AG04449 (cell line): Measurements from ENCODE around the gene ZNF622.
"Not testable (repeated sequence)": the region's sequence is repeated elsewhere in the genome, so short reads cannot be mapped to it uniquely, and the experiment has no call there.

Source experiments
- CTCF ChIA-PET: fragments of 350-600 bp; formaldehyde crosslinking; extraction: SDS; loops from one replicate; lab custom pipeline; 2021; ENCODE audit warnings: antibody characterized with exemption; lab: Yijun Ruan, JAX
- POLR2A ChIA-PET: fragments of 400-600, 350-600 bp; formaldehyde crosslinking; extraction: SDS; loops from one replicate; lab custom pipeline; 2020; ENCODE audit warnings: antibody characterized with exemption, inconsistent platforms; lab: Yijun Ruan, JAX
- DNase-seq: peaks from one replicate; pipeline ENCODE4 v3.0.0-alpha.2; 2010; ENCODE audit warnings: low read depth, low spot score
- H3K4me3 ChIP-seq: 2 replicates; pipeline ENCODE4 v1.5.1; 2011; ENCODE audit warnings: low read depth, mild to moderate bottlenecking, control low read depth, low read length
- TF ChIP-seq, protein P1 (sequence below): IDR thresholded peaks from one replicate; pipeline ENCODE4 v1.5.1; 2011; ENCODE audit warnings: mild to moderate bottlenecking, moderate library complexity, low read length, control low read depth, inconsistent platforms; ENCODE audit not compliant: insufficient read depth; ENCODE audit errors: missing control alignments

ZNF622 gene

DNA sequence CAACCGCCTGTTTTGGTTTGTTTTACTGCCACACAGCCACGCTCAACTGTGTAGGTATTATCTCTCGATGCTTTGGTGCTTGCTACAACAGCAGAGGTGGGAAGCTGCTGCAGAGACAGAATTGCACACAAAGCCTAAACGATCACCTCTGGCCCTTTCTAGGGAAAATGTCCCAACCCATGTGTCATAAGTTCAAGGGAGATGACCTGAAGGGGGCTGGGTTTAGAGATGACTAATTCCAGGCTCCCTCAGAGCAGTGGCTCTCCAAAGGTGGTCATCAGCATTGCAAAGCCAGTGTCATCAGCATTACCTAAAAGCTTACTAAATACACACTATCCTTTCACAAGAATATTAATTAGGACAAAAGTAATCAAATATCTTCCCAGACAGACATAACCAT is 10.9 kb downstream of the ZNF622 start:
- CTCF ChIA-PET, result interaction anchor here (0.6 to 8.0 kb wide), 7 partner anchors 10 to 298 kb away, joined by 3 to 119 read pairs (median 12); no protein-coding TSS in a partner anchor
- POLR2A ChIA-PET, result no interaction called here
- H3K4me3 ChIP-seq, result no peak overlapping the region
- DNase-seq, result no peak
- TF ChIP-seq, protein P1, sequence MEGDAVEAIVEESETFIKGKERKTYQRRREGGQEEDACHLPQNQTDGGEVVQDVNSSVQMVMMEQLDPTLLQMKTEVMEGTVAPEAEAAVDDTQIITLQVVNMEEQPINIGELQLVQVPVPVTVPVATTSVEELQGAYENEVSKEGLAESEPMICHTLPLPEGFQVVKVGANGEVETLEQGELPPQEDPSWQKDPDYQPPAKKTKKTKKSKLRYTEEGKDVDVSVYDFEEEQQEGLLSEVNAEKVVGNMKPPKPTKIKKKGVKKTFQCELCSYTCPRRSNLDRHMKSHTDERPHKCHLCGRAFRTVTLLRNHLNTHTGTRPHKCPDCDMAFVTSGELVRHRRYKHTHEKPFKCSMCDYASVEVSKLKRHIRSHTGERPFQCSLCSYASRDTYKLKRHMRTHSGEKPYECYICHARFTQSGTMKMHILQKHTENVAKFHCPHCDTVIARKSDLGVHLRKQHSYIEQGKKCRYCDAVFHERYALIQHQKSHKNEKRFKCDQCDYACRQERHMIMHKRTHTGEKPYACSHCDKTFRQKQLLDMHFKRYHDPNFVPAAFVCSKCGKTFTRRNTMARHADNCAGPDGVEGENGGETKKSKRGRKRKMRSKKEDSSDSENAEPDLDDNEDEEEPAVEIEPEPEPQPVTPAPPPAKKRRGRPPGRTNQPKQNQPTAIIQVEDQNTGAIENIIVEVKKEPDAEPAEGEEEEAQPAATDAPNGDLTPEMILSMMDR, result no peak

DNA sequence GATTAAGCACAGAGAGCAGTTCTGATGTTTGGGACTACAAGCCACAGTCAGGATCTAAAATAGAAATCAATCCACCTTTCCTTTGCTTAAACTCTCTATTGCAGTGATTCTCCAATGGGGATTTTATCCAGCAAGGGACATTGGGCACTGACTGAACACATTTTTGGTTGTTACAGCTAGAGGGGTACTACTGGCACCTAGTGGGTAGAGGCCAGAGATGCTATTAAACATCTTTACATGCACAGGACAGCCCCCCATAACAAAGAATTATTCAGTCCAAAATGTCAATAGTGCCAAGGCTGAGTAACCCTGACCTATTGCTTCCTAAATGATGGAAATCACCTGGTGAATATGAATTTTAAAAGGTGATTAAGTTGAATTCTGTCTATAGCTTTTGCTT is 12.0 kb downstream of the ZNF622 start:
- H3K4me3 ChIP-seq, result no peak overlapping the region
- TF ChIP-seq, protein P1, result no peak
- CTCF ChIA-PET, result interaction anchor here (0.7 to 8.0 kb wide), 4 partner anchors 9 to 293 kb away, joined by 3 to 119 read pairs (median 52); no protein-coding TSS in a partner anchor
- POLR2A ChIA-PET, result no interaction called here
- DNase-seq, result no peak

DNA sequence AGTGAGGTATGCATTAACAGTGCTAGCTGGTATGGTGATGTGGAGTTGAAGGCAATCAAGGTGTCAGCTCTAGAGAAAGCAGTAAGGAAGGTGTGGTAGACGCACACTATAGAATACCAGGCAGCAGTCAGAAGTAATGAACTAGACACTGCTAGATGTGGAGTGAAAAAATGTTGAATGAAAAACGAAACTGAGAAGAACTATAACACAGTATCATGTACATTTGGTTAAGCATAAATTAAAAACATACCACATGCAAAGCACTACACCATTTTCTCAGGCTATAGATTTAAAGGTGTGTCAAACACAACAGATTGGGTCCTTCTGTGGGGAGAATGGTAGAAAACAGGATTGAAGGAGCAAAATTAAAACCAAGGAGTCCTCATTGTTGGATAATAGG is 15.4 kb downstream of the ZNF622 start:
- no peak overlapping the region for H3K4me3 ChIP-seq
- DNase-seq, result no peak
- TF ChIP-seq, protein P1, result no peak
- CTCF ChIA-PET, result no interaction called here
- POLR2A ChIA-PET, result no interaction called here

DNA sequence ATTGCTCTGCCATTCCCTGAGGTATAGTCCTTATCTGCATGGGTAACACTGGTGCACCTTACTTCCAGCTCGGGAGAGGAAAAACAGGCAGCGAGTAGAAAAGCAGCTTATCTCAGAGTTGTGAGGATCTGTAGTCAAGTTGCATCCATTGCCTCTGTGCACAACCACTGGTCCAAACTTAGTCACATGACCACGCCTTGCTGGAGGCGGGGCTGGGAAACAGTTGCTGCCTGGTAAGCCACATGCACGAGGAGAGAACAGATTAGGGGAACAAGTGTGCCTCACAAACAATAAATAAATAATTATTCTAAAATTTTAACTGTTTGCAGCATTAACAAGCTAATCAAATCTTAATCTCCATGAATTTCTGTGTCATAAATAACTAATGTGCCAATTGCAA is 18.6 kb downstream of the ZNF622 start:
- ChIA-PET CTCF (interaction anchor here (0.6 to 9.6 kb wide), 3 partner anchors 9 to 286 kb away, joined by 3 to 100 read pairs (median 6); no protein-coding TSS in a partner anchor), POLR2A (interaction anchor here (1.4 kb wide), 1 partner anchor 9 kb away, joined by 6 read pairs; no protein-coding TSS in a partner anchor)

DNA sequence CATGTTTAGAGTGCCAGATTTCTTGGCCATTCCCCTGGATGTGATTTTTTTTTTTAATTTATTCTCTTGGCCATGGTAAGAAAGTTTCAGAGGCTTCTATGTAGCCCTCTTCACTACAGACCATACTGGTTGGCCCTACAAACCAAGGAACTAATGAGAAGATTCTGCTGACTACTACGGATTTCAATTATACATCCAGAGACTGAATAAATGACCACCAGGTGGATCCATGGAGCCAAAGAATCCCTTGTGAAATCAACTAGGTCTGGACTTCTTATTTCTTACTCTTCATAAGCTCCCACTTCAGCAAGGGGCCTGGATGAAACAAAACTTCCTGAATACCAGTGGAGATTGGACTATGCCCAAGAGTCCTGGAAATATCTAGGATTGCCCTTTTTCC is 27.6 kb downstream of the ZNF622 start:
- no peak for DNase-seq
- TF ChIP-seq, protein P1, result no peak
- no peak overlapping the region for H3K4me3 ChIP-seq
- ChIA-PET CTCF (interaction anchor here (0.6 to 2.4 kb wide), 4 partner anchors 9 to 113 kb away, joined by 3 to 19 read pairs (median 5); no protein-coding TSS in a partner anchor), POLR2A (interaction anchor here (0.6 kb wide), 1 partner anchor 336 kb away, joined by 3 read pairs; no protein-coding TSS in a partner anchor)

More for the DNA sequence above, 18.6 kb downstream of the ZNF622 start:
- no peak overlapping the region for H3K4me3 ChIP-seq
- TF ChIP-seq, protein P1, result no peak
- no peak for DNase-seq

DNA sequence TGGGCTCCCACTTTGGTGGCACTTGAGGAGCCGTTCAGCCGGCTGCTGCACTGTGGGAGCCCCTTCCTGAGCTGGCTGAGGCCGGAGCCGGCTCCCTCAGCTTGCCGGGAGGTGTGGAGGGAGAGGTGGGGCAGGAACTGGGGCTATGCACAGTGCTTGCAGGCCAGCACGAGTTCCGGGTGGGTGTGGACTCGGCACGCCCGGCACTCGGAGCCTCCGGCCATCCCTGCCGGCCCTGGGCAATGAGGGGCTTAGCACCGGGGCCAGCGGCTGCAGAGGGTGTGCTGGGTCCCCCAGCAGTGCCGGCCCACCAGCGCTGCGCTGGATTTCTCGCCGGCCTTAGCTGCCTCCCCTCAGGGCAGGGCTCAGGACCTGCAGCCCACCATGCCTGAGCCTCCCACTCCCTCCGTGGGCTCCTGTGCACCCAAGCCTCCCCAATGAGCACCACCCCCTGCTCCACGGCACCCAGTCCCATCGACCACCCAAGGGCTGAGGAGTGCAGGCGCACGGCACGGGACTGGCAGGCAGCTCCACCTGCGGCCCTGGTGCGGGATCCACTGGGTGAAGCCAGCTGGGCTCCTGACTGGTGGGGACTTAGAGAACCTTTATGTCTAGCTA is 29.4 kb downstream of the ZNF622 start:
- H3K4me3 ChIP-seq, DNase-seq, POLR2A ChIA-PET: not testable (repeated sequence)
- CTCF ChIA-PET, result interaction anchor here (2.2 kb wide), 1 partner anchor 8 kb away, joined by 7 read pairs; no protein-coding TSS in a partner anchor

DNA sequence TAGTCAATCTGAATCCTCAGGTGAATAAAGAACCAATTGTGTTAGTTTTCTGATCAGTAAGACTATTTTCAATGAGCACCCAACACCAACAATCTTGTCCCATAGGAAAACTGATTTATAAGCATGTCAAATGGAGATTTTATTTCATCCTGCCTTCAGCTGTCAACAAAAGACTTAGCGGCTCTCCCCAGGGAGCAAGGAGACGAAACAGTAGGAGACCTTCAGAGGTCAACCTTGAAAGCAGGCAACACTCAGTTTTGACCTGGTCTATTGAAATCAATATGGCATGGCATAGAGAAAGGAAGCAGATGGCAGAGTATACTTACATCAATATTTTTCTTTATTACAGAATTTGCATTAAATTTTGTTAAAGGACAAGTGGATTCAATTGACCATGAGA is 34.1 kb downstream of the ZNF622 start:
- DNase-seq, result no peak
- CTCF ChIA-PET, result no interaction called here

More for the DNA sequence above, 34.1 kb downstream of the ZNF622 start:
- H3K4me3 ChIP-seq, result no peak overlapping the region
- POLR2A ChIA-PET, result no interaction called here
- TF ChIP-seq, protein P1, result no peak
